OCI-LY3 (cell line): ENCODE results near the gene CRTC1.

ENCODE experiments used
- CTCF ChIP-seq: fragments of 200-600, 300-600 bp; sonication (generic); IDR thresholded peaks from 2 replicates; pipeline ENCODE4 v1.5.1; 2014; ENCODE audit warnings: antibody characterized with exemption, low read length, low read depth
- EZH2phosphoT487 ChIP-seq: fragments of 200-600 bp; shearing (Covaris generic); IDR thresholded peaks from 2 replicates; pipeline ENCODE4 v1.6.1; 2018; ENCODE audit warnings: antibody characterized with exemption, mixed run types, low read depth

- no peak for TF ChIP-seq CTCF
- no peak for TF ChIP-seq EZH2phosphoT487
These were observed 14.0 kb upstream of the CRTC1 start for GRCh38 chr19:18669524-18669817.
